Fibroblast of lung (primary cell): ENCODE measurements around the gene ZNF423.

Experiments
- EZH2 ChIP-seq: IDR thresholded peaks from 2 replicates; pipeline ENCODE4 v1.5.1; 2012; ENCODE audit warnings: low read length, control low read depth, mild to moderate bottlenecking; ENCODE audit errors: missing control alignments
- TF ChIP-seq, protein P1 (sequence below), 2 donors: IDR thresholded peaks in 1 of 2; conservative IDR thresholded peaks in 1 of 2; 1 replicate in 1 of 2; 2 replicates in 1 of 2; pipeline ENCODE4 v1.5.1; 2011 to 2012; ENCODE audit warnings: low read length in 2 of 2, control low read depth in 1 of 2, inconsistent platforms in 1 of 2, low read depth in 1 of 2, mild to moderate bottlenecking in 1 of 2

DNA sequence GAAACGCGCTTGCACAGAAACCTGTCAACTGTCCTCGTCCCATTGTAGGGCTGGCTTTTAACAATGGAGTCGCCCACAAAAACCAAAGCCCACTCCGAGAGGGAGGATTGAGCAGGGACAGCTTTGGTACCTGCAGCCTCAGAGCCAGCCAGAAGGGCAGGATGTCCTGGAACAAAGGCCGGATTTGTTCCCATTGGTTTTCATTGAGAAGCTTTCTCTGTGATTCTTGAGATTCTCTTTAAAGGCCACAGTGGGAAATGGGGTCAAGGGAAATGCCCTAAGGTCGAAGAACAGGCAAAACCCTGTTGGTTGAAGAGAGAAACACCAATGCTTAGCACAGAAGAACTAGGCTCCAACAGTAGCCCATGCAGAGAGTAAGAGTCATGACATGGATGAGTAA is 416.9 kb downstream of the ZNF423 start:
- TF ChIP-seq, protein P1, sequence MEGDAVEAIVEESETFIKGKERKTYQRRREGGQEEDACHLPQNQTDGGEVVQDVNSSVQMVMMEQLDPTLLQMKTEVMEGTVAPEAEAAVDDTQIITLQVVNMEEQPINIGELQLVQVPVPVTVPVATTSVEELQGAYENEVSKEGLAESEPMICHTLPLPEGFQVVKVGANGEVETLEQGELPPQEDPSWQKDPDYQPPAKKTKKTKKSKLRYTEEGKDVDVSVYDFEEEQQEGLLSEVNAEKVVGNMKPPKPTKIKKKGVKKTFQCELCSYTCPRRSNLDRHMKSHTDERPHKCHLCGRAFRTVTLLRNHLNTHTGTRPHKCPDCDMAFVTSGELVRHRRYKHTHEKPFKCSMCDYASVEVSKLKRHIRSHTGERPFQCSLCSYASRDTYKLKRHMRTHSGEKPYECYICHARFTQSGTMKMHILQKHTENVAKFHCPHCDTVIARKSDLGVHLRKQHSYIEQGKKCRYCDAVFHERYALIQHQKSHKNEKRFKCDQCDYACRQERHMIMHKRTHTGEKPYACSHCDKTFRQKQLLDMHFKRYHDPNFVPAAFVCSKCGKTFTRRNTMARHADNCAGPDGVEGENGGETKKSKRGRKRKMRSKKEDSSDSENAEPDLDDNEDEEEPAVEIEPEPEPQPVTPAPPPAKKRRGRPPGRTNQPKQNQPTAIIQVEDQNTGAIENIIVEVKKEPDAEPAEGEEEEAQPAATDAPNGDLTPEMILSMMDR (conservative IDR thresholded peaks at IDR 0.05 in 1 of 2, IDR thresholded peaks at IDR 0.05 in 1 of 2; ENCODE audit: low read depth in 1 of 2, low read length in 2 of 2) = no peak
- TF ChIP-seq EZH2 = no peak
